ENCODE results near the gene APLN.

Gene APLN

DNA sequence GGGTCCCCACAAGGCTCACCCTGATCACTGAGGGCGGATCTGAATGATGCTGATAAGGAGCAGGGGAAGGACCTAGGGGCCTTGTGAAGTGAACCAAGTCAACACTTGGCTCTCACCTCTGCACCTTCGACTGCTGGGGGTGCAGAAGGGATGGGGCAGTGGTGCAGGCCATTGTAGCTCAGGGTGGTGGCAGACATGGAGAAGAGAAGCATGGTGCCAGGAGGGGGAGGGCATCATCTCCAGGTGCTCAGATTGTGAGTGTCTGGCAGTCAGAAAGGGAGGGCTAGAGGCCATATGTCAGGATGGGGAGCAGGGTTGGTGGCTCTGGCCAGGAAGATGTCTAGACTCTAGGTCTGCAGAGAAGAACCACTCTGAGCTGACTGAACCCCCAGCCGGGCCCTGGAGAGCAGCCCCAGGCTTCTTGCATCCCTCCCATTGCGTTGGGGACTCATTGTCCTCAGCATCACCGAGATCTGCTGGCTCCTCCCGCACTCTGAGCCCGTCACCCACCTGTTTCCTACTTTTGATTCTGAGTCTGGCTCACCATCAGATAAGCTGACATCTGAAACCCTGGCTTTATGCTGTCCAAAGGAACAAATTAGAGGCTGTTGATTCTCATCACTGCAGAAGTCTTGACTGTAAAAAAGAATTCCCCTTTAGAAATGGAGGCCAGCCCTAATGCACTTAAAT, 3.8 kb downstream of the APLN start:
- H3K36me3 Mint-ChIP-seq = no peaks in the 10 kb centered on the region
- no peak overlapping the region for H3K27ac Mint-ChIP-seq
- peaks cover 8% of the 10 kb centered on the region for H3K4me1 Mint-ChIP-seq
- H3K27me3 Mint-ChIP-seq = no peaks in the 10 kb centered on the region
- H3K4me3 Mint-ChIP-seq = no peak overlapping the region
- no peaks in the 10 kb centered on the region for H3K9me3 Mint-ChIP-seq

DNA sequence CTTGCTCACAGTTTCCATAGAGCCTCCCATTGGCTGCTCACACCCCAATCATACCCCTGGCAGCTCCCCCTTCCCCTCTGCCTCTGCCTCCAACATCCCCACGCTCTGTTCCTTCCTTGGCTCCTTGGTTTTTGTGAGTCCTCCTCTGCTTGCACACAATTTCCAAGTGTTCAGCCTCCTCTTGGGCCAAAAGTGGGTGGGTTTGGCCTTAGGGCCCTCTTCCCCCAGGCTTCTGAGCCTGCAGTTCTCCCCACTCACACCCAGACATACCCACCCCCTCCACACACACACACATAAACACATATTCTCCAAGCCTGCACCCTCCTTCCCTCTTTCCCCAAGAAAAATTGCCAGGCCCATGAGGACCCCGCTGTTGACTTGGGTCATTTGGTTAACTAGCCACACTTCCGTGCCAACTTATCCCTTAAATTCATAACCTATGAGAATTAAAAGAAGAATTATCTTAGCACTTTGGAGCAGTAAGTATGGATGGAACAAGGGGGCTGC, 4.5 kb downstream of the APLN start:
- Mint-ChIP-seq H3K9me3 (no peaks in the 10 kb centered on the region), H3K4me1 (peaks cover under 1% of the 10 kb centered on the region), H3K4me3 (no peak overlapping the region), H3K27ac (no peak overlapping the region), H3K36me3 (no peaks in the 10 kb centered on the region), H3K27me3 (no peaks in the 10 kb centered on the region)

DNA sequence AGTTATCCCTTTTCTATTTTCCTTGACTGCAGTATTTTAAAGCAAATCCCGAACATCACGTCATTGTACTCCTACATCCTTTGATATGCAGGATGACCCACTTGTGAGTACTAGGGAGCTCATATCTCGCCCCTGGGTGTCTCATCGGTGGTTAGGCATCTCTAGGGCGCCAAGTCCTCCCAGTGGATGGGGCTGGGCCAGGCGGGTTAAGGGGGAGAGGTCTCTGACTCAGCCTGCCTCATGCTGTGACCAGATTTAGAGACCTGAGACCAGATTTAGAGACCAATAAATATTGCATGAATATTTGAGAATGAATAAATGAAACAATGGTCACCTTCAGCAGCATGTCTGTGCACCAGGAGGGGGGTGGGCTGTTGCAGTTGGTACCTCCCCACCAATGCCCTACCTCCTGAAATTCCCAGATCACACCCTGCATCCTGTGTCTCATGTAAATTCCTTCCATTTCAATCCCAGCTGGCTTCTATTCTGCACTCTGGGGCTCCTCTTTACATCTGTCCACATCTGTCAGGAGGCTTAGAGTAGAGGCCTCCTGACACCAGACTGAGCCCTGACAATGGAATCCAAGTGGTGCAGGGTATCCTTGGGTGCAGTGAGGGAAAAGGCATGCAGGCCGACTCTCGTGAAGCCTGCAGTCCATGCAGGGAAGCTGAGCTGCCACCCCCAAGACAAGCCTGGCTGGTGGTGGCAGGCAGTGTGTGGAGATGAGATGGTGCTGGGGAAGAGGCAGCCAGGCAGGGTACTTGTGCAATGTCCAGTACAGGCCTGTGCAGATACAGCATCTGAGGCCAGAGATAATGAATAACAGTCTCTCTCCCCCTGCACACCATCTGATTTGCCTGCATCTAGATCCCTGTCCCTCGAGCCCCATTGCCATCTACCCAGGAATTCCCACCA, 5.2 kb downstream of the APLN start:
- no peak overlapping the region for H3K27ac Mint-ChIP-seq
- H3K36me3 Mint-ChIP-seq = no peaks in the 10 kb centered on the region
- H3K27me3 Mint-ChIP-seq = no peaks in the 10 kb centered on the region
- no peaks in the 10 kb centered on the region for H3K4me1 Mint-ChIP-seq
- no peak overlapping the region for H3K4me3 Mint-ChIP-seq
- H3K9me3 Mint-ChIP-seq = no peaks in the 10 kb centered on the region

DNA sequence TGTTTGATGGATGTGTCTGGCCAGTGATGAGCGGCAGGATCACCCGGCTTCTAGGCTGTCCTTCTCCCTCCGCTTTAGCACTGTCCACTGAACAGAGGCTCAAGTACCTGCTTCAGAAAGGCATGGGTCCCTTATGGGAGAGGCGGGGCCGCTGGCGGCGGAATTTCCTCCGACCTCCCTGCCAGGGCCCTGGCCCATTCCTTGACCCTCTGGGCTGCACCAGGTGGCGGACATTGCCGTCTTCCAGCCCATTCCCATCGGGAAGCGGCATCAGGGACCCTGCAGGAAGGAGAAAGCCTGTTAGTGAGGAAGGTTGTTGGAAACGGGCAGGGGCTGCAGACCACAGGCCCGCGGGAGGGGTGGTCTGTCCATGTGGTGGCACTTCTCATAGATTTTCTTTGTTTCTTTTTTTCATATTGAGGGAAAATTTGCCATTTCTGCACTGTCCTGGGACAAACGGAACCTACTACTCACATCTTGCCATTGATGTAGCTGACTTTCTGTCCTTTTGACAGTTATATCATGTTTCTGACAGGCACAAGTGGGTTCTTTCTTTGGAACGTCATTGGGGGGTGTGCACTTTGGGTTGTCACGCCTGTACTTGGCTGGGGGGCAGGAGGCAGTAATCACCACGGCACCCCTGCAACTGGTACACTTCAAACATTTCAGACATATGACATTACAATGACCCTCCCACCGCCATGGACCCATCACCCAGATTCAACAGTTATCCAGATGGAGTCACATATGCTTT, 6.1 kb downstream of the APLN start:
- Mint-ChIP-seq H3K27me3 (no peaks in the 10 kb centered on the region), H3K9me3 (no peaks in the 10 kb centered on the region), H3K4me1 (no peaks in the 10 kb centered on the region), H3K4me3 (no peak overlapping the region), H3K27ac (no peak overlapping the region), H3K36me3 (no peaks in the 10 kb centered on the region)

DNA sequence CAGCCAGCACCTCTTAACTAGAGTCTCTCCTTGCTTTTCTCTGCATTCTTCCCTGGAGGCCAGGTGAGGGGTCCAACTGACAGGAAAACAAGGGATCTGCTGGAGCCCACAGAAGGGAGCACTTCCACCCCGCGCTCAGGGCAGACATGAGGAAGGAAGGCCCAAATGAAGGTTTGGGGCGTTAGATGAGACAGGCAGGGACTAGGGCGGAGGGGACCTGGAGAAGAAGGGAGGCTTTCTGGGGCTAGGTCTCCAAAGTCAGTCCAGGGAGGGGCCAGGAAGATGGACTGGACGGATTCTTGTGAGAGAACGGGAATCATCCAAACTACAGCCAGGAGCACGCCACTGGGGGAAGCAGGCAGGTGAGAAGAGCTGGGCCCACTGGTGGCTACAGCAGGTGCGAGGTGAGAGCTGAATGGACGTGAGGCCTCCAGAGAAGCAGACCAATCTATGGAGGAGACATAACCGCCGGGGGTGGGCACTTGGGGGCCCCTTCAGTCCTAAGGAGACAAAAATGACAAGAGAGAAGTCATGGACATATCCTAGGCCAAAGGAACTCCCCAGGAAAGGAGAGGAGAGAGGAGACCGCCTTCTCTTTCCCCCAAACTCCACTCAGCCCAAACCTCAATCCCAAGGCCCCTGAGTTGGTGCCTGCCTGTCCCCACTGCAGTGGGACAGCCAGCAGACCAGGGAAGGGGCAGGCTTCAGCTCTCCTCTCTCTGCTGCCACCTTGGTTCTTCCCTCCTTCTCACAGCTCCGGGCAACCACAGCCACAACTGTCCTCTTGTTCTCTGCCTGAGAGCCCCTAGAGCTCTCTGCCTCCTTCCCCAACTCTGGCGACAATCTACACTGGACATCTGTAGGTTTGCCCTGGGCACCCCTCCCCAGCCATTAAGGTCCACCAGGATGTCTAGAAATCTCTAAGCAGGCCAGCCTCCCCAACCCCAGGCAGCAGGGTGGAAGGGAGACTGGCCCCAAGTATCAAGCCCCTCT, 7.0 kb downstream of the APLN start:
- H3K4me1 Mint-ChIP-seq = no peaks in the 10 kb centered on the region
- no peaks in the 10 kb centered on the region for H3K27me3 Mint-ChIP-seq
- no peak overlapping the region for H3K27ac Mint-ChIP-seq
- H3K4me3 Mint-ChIP-seq = no peak overlapping the region
- H3K36me3 Mint-ChIP-seq = no peaks in the 10 kb centered on the region
- H3K9me3 Mint-ChIP-seq = no peaks in the 10 kb centered on the region

DNA sequence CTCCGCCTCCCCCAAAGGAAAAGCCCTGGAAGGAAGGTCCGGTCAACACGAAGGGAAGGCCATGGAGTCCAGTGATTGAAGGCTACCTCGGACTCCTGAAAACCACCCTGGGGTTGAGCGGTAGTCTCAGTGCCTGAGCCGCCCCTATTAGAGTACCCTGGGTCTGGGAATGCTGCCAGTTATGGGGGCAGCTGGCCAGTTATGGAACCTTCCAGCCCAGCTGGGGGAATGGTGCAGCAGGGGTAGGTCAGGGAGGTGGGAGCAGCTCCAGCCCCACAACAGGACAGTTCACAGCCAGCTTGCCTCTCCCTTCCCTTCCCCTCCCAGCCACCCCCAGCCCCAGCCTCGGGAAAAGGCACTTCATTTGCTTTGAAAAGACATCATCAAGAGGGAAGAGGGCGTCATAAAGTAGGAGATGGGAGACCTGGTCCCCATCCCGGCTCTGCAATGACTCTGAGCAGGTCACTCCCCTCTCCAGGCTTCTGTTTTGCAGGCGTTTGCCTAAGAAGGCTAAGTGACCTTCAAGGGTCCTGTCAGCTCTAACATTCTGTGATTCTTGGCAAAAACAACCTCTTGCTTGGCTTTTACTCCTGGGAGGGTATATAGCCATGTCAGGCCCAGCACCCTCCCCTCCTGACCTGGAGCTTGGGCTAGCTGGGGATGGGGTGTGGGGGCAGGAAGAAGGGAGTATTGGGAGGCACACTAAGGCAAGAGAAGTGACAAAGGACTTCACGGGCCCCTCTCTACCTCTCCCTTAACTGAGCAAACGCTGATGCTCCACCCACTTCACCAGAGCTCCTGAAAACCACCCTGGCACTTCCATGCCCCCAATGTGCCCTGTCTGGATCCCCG, 8.0 kb downstream of the APLN start:
- Mint-ChIP-seq H3K36me3 (no peaks in the 10 kb centered on the region), H3K27ac (no peak overlapping the region), H3K9me3 (no peaks in the 10 kb centered on the region), H3K4me3 (no peak overlapping the region), H3K4me1 (no peaks in the 10 kb centered on the region), H3K27me3 (no peaks in the 10 kb centered on the region)

DNA sequence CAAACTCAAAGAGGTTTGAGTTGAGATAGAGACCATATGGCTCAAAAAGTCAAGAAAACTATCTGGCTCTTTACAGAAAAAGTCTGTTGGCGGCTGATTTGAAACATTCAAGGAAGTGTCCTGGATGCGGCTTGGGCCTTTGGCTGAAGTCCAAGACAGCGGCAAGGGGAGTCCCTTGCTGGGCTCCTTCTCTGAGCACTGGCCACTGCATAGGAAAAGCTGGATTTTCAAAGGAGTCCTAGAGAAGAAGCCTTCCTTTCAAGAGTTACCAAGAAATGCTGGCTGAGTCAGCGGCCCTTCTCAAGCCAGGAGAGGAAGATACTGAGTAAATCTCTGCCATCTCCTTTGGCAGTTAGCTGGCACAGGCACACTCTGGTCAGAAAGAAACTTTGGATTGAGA, 12.1 kb downstream of the APLN start:
- no peak overlapping the region for H3K4me3 Mint-ChIP-seq
- no peaks in the 10 kb centered on the region for H3K9me3 Mint-ChIP-seq
- H3K4me1 Mint-ChIP-seq = no peaks in the 10 kb centered on the region
- H3K36me3 Mint-ChIP-seq = no peaks in the 10 kb centered on the region
- H3K27me3 Mint-ChIP-seq = no peaks in the 10 kb centered on the region
- H3K27ac Mint-ChIP-seq = no peak overlapping the region

DNA sequence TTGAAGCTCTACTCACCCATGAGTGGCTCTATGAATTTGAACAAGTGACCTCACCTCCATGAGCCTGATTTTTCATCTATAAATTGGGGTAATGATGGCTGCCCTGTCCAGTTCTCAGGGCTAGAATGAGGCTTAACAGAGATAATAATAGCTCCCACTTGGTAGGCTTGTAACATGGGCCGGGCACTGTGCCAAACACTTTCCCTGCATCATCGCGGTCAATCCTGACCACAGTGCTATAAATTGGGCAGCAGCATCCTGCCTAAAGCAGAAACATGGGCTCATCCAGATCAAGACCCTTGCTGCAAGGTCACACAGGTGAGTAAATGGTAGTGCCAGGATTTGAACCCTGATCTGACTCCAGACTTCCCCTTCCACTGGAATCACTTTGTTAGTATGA, 12.8 kb downstream of the APLN start:
- H3K27ac Mint-ChIP-seq = no peak overlapping the region
- H3K36me3 Mint-ChIP-seq = no peaks in the 10 kb centered on the region
- H3K9me3 Mint-ChIP-seq = no peaks in the 10 kb centered on the region
- no peak overlapping the region for H3K4me3 Mint-ChIP-seq
- H3K27me3 Mint-ChIP-seq = no peaks in the 10 kb centered on the region
- no peaks in the 10 kb centered on the region for H3K4me1 Mint-ChIP-seq

DNA sequence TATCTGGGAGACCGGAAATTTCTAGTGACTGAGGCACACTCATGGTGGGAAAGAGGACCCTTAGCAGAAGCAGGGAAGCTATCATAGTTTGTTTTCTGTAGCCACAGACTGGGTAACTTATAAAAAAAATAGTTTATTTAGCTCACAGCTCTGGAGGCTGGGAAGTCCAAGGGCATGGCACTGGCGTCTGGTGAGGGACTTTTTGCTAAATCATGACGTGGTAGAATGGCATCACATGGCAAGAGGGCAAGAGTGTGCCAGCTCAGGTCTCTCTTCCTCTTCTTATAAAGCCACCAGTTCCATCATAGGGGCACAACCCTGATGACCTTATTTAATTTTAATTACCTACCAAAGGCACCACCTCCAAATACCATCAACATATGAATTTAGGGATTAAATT, 13.3 kb downstream of the APLN start:
- Mint-ChIP-seq H3K36me3 (no peaks in the 10 kb centered on the region), H3K4me3 (no peak overlapping the region), H3K9me3 (no peaks in the 10 kb centered on the region), H3K4me1 (no peaks in the 10 kb centered on the region), H3K27me3 (no peaks in the 10 kb centered on the region), H3K27ac (no peak overlapping the region)

DNA sequence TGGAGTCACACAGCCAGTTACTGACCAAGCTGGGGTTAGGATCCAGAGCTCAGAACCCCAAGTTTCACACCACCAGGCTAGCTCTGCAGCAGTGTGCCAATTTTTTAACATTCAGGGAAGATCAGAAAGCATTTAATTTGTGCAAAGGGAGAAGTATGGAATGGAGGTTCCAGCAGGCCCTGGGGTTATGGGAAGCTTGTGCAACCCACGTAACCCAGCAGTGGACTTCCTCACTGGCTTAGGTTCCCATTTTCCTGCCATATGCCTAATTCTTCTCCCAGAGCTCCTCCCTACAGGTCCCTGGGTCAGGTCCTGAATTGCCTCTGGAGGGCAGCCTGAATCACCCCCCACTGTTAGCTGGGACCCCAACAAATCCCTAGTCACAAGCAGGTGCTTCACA, 14.0 kb downstream of the APLN start:
- no peaks in the 10 kb centered on the region for H3K27me3 Mint-ChIP-seq
- no peaks in the 10 kb centered on the region for H3K4me1 Mint-ChIP-seq
- no peak overlapping the region for H3K4me3 Mint-ChIP-seq
- H3K27ac Mint-ChIP-seq = no peak overlapping the region
- no peaks in the 10 kb centered on the region for H3K9me3 Mint-ChIP-seq
- no peaks in the 10 kb centered on the region for H3K36me3 Mint-ChIP-seq

DNA sequence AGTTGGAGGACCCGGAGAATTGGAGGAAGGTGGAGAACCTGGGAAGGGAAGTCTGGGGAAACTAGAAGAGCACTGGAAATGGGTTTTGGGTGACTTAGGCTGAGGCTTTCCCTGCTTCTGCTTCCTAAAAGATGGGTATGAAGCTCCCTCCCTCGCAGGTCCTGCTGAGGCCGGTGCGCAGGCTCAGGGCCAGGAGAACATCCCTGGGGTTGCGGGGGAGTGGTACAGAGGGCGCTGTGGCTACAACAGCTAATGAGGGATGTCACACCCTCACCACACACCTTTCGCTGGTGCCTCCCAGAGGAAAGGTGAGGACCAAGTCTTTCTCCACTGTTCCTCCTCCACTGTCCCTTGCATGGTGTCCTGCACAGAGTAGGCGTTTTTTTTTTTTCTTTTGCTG, 15.8 kb downstream of the APLN start:
- no peaks in the 10 kb centered on the region for H3K36me3 Mint-ChIP-seq
- no peaks in the 10 kb centered on the region for H3K9me3 Mint-ChIP-seq
- H3K4me1 Mint-ChIP-seq = no peaks in the 10 kb centered on the region
- H3K4me3 Mint-ChIP-seq = no peak overlapping the region
- H3K27ac Mint-ChIP-seq = no peak overlapping the region
- H3K27me3 Mint-ChIP-seq = no peaks in the 10 kb centered on the region

DNA sequence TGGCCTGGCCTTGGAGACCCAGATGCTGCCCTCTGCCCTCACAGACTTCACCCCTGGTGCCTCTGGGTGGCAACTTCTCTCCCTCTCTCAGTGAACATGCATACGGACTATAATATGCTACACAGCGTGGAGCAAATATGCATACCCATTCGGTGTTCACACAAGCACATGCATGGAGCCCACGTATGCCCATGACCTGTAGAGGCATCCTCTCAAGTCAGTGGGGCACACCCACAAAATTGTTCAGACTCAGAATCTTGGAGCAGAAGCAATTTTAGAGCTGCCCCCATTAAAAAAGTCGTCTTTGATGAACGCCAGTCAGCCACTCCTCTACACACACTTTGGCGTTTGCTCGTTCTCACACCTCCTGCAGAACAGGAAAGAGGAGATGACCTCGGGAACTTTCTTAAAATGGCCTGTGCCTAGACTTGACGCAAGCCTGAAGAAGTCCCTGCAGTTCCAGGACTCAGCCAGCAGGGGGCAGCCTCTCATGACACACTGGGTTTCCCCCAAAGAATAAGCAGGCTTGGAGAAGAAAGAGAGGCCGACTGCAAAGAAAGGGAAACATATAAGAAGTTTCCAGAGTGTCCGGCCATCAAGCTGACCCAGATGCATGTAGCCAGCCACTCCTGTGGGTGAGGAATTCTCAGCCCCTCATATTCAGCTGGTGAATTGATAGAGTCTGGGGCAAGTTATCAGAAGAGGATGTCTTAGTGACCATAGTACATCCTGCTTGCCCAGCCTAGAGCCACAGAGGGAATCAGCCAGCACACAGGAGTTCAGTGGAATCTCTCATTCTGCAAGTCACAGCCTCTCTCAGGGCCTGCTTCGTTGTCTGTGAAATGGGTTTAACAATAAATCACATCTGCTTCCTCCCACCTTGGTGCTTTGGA, 17.3 kb downstream of the APLN start:
- Mint-ChIP-seq H3K36me3 (no peaks in the 10 kb centered on the region), H3K4me1 (no peaks in the 10 kb centered on the region), H3K4me3 (no peak overlapping the region), H3K27ac (no peak overlapping the region), H3K27me3 (no peaks in the 10 kb centered on the region), H3K9me3 (no peaks in the 10 kb centered on the region)

DNA sequence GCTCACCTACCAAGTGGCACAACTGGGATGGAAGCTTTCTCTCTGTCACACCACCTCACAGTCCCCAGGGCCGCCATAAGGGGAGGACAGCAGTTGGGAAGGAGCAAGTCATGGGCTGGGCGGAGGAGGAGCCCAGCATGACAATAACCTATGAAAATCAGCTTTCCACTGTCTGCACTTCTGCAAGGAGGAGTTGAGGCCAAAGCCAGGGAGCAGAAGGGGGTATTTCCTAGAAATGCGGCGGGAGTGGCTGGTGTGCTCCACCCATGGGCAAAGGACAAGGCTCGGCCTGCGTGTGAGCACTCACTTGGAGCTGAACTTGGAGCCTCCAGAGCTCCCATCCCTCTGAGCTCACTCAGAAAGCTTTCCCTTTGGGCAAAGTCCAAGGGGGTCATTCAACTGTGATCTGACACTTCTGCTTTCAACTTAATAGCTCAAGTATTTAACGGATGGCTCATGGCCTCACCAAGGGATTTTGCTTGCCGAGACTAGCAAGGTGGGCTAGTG, 18.5 kb downstream of the APLN start:
- H3K4me1 Mint-ChIP-seq = no peaks in the 10 kb centered on the region
- no peak overlapping the region for H3K27ac Mint-ChIP-seq
- H3K9me3 Mint-ChIP-seq = no peaks in the 10 kb centered on the region
- no peaks in the 10 kb centered on the region for H3K27me3 Mint-ChIP-seq
- no peaks in the 10 kb centered on the region for H3K36me3 Mint-ChIP-seq
- H3K4me3 Mint-ChIP-seq = no peak overlapping the region

Measured in activated naive CD4-positive, alpha-beta T cell treated with anti-CD3 and anti-CD28 coated beads, Interleukin-2, amount 50 U/mL, for 24 hours (primary cell).